ENCODE measurements around the gene MAPKAP1.

- no peak for TF ChIP-seq CTCF (IDR thresholded peaks at IDR 0.05; ENCODE audit: low read depth, low read length, poor library complexity, severe bottlenecking)
- no peak for TF ChIP-seq EZH2phosphoT487 (IDR thresholded peaks at IDR 0.05; ENCODE audit: borderline replicate concordance, low read length)
Measured at GRCh38 chr9:125436613-125437443, 270.2 kb downstream of the MAPKAP1 start.
